ENCODE measurements around the gene DARS2.
A peak's percentile ranks its signal among the peaks of the same experiment; 100 is the strongest.
"Not testable (repeated sequence)": the region's sequence is repeated elsewhere in the genome, so short reads cannot be mapped to it uniquely, and the experiment has no call there.

DARS2 gene

GRCh38 chr1:173824315-173825081 lies at the start of gene DARS2, which contains the start of gene CENPL:
Gene DARS2, plus strand, starts transcription at chr1:173824673. Its CDS starts 557 bp downstream, at chr1:173825230.
Gene CENPL, minus strand, starts transcription at chr1:173824883. Its CDS starts 13,584 bp downstream, at chr1:173811299.
- peak; percentile 98 for DNase-seq (ENCODE audit: low read depth)
- Histone ChIP-seq H3K27me3 (replicated peaks; ENCODE audit: control insufficient read depth, insufficient read depth, low read length) (no peaks in the 10 kb centered on the region), H3K9ac (ENCODE audit: low read length) (peak within 1 kb of the TSS; percentile 90), H3K9me3 (ENCODE audit: control insufficient read depth, low read length) (no peaks in the 10 kb centered on the region), H3K4me1 (ENCODE audit: control insufficient read depth, insufficient read depth, low read length) (peaks cover 13% of the 10 kb centered on the region), H3K4me3 (ENCODE audit: low read length) (peak within 1 kb of the TSS; percentile 96), H3K36me3 (ENCODE audit: control insufficient read depth, insufficient read depth, low read length, severe bottlenecking) (no peaks in the 10 kb centered on the region)

GRCh38 chr1:173775578-173776226 lies 48.8 kb upstream of the DARS2 start:
- H3K9ac ChIP-seq (ENCODE audit: low read length): no peak overlapping the region
- H3K4me3 ChIP-seq (ENCODE audit: low read length): no peak overlapping the region
- DNase-seq (ENCODE audit: low read depth): no peak
- no peaks in the 10 kb centered on the region for H3K27me3 ChIP-seq (replicated peaks; ENCODE audit: control insufficient read depth, insufficient read depth, low read length)
- no peaks in the 10 kb centered on the region for H3K9me3 ChIP-seq (ENCODE audit: control insufficient read depth, low read length)
- H3K36me3 ChIP-seq (ENCODE audit: control insufficient read depth, insufficient read depth, low read length, severe bottlenecking): peaks cover 41% of the 10 kb centered on the region
- H3K4me1 ChIP-seq (ENCODE audit: control insufficient read depth, insufficient read depth, low read length): peaks cover 4% of the 10 kb centered on the region

- Histone ChIP-seq H3K36me3 (ENCODE audit: control insufficient read depth, insufficient read depth, low read length, severe bottlenecking) (peaks cover 80% of the 10 kb centered on the region), H3K9ac (ENCODE audit: low read length) (no peak overlapping the region), H3K9me3 (ENCODE audit: control insufficient read depth, low read length) (no peaks in the 10 kb centered on the region), H3K4me3 (ENCODE audit: low read length) (no peak overlapping the region), H3K27me3 (replicated peaks; ENCODE audit: control insufficient read depth, insufficient read depth, low read length) (no peaks in the 10 kb centered on the region), H3K4me1 (ENCODE audit: control insufficient read depth, insufficient read depth, low read length) (no peaks in the 10 kb centered on the region)
- no peak for DNase-seq (ENCODE audit: low read depth)
These were observed 44.5 kb upstream of the DARS2 start for GRCh38 chr1:173779936-173780335.

- Histone ChIP-seq H3K9me3 (ENCODE audit: control insufficient read depth, low read length) (no peaks in the 10 kb centered on the region), H3K9ac (ENCODE audit: low read length) (no peak overlapping the region), H3K27me3 (replicated peaks; ENCODE audit: control insufficient read depth, insufficient read depth, low read length) (no peaks in the 10 kb centered on the region), H3K4me3 (ENCODE audit: low read length) (no peak overlapping the region), H3K4me1 (ENCODE audit: control insufficient read depth, insufficient read depth, low read length) (no peaks in the 10 kb centered on the region), H3K36me3 (ENCODE audit: control insufficient read depth, insufficient read depth, low read length, severe bottlenecking) (peaks cover 88% of the 10 kb centered on the region)
- no peak for DNase-seq (ENCODE audit: low read depth)
These were observed 39.5 kb upstream of the DARS2 start for GRCh38 chr1:173784997-173785396.

- no peak for DNase-seq (ENCODE audit: low read depth)
- Histone ChIP-seq H3K36me3 (ENCODE audit: control insufficient read depth, insufficient read depth, low read length, severe bottlenecking) (peaks cover 52% of the 10 kb centered on the region), H3K9me3 (ENCODE audit: control insufficient read depth, low read length) (no peaks in the 10 kb centered on the region)
These were observed 34.6 kb upstream of the DARS2 start for GRCh38 chr1:173789841-173790240.

GRCh38 chr1:173798078-173798477 lies 26.4 kb upstream of the DARS2 start:
- H3K9ac ChIP-seq (ENCODE audit: low read length): no peak overlapping the region
- no peak overlapping the region for H3K4me3 ChIP-seq (ENCODE audit: low read length)
- H3K4me1 ChIP-seq (ENCODE audit: control insufficient read depth, insufficient read depth, low read length): peaks cover 9% of the 10 kb centered on the region
- no peaks in the 10 kb centered on the region for H3K9me3 ChIP-seq (ENCODE audit: control insufficient read depth, low read length)
- no peak for DNase-seq (ENCODE audit: low read depth)
- peaks cover 14% of the 10 kb centered on the region for H3K36me3 ChIP-seq (ENCODE audit: control insufficient read depth, insufficient read depth, low read length, severe bottlenecking)
- H3K27me3 ChIP-seq (replicated peaks; ENCODE audit: control insufficient read depth, insufficient read depth, low read length): no peaks in the 10 kb centered on the region

More at GRCh38 chr1:173789841-173790240, 34.6 kb upstream of the DARS2 start:
- Histone ChIP-seq H3K4me3 (ENCODE audit: low read length) (no peak overlapping the region), H3K4me1 (ENCODE audit: control insufficient read depth, insufficient read depth, low read length) (no peaks in the 10 kb centered on the region), H3K9ac (ENCODE audit: low read length) (no peak overlapping the region), H3K27me3 (replicated peaks; ENCODE audit: control insufficient read depth, insufficient read depth, low read length) (no peaks in the 10 kb centered on the region)

GRCh38 chr1:173799995-173800394 lies 24.5 kb upstream of the DARS2 start:
- DNase-seq (ENCODE audit: low read depth); H3K9me3 ChIP-seq (ENCODE audit: control insufficient read depth, low read length); H3K4me3 ChIP-seq (ENCODE audit: low read length); H3K27me3 ChIP-seq (replicated peaks; ENCODE audit: control insufficient read depth, insufficient read depth, low read length); H3K9ac ChIP-seq (ENCODE audit: low read length): not testable (repeated sequence)
- Histone ChIP-seq H3K36me3 (ENCODE audit: control insufficient read depth, insufficient read depth, low read length, severe bottlenecking) (peaks cover 14% of the 10 kb centered on the region), H3K4me1 (ENCODE audit: control insufficient read depth, insufficient read depth, low read length) (peaks cover 19% of the 10 kb centered on the region)

GRCh38 chr1:173802961-173803360 lies 21.5 kb upstream of the DARS2 start:
- H3K9ac ChIP-seq (ENCODE audit: low read length): no peak overlapping the region

GRCh38 chr1:173813654-173814053 lies 10.8 kb upstream of the DARS2 start:
- H3K9me3 ChIP-seq (ENCODE audit: control insufficient read depth, low read length); H3K9ac ChIP-seq (ENCODE audit: low read length); H3K4me1 ChIP-seq (ENCODE audit: control insufficient read depth, insufficient read depth, low read length); H3K4me3 ChIP-seq (ENCODE audit: low read length); DNase-seq (ENCODE audit: low read depth); H3K27me3 ChIP-seq (replicated peaks; ENCODE audit: control insufficient read depth, insufficient read depth, low read length); H3K36me3 ChIP-seq (ENCODE audit: control insufficient read depth, insufficient read depth, low read length, severe bottlenecking): not testable (repeated sequence)

More at GRCh38 chr1:173802961-173803360, 21.5 kb upstream of the DARS2 start:
- H3K9me3 ChIP-seq (ENCODE audit: control insufficient read depth, low read length): no peaks in the 10 kb centered on the region
- H3K4me1 ChIP-seq (ENCODE audit: control insufficient read depth, insufficient read depth, low read length): peaks cover 28% of the 10 kb centered on the region
- peak; percentile 7 for DNase-seq (ENCODE audit: low read depth)
- H3K4me3 ChIP-seq (ENCODE audit: low read length): no peak overlapping the region
- H3K27me3 ChIP-seq (replicated peaks; ENCODE audit: control insufficient read depth, insufficient read depth, low read length): no peaks in the 10 kb centered on the region
- peaks cover 22% of the 10 kb centered on the region for H3K36me3 ChIP-seq (ENCODE audit: control insufficient read depth, insufficient read depth, low read length, severe bottlenecking)

- DNase-seq (ENCODE audit: low read depth): no peak
- Histone ChIP-seq H3K4me3 (ENCODE audit: low read length) (no peak overlapping the region), H3K36me3 (ENCODE audit: control insufficient read depth, insufficient read depth, low read length, severe bottlenecking) (no peaks in the 10 kb centered on the region), H3K9ac (ENCODE audit: low read length) (no peak overlapping the region), H3K4me1 (ENCODE audit: control insufficient read depth, insufficient read depth, low read length) (peaks cover 7% of the 10 kb centered on the region), H3K27me3 (replicated peaks; ENCODE audit: control insufficient read depth, insufficient read depth, low read length) (no peaks in the 10 kb centered on the region), H3K9me3 (ENCODE audit: control insufficient read depth, low read length) (no peaks in the 10 kb centered on the region)
These were observed 6.0 kb upstream of the DARS2 start for GRCh38 chr1:173818459-173818858.

GRCh38 chr1:173821680-173822079 lies 2.8 kb upstream of the DARS2 start:
- Histone ChIP-seq H3K9me3 (ENCODE audit: control insufficient read depth, low read length) (no peaks in the 10 kb centered on the region), H3K27me3 (replicated peaks; ENCODE audit: control insufficient read depth, insufficient read depth, low read length) (no peaks in the 10 kb centered on the region), H3K4me3 (ENCODE audit: low read length) (no peak overlapping the region), H3K9ac (ENCODE audit: low read length) (no peak overlapping the region), H3K36me3 (ENCODE audit: control insufficient read depth, insufficient read depth, low read length, severe bottlenecking) (no peaks in the 10 kb centered on the region), H3K4me1 (ENCODE audit: control insufficient read depth, insufficient read depth, low read length) (peaks cover 13% of the 10 kb centered on the region)
- DNase-seq (ENCODE audit: low read depth): no peak
